Right renal cortex interstitium (tissue), 3 donors: Measurements from ENCODE around the gene BAIAP2L1. TPM values are rescaled to one million over a fixed set of nuclear protein-coding genes. Genes with fewer than 3 reads are reported as not detected.
"Not testable (repeated sequence)": the region's sequence is repeated elsewhere in the genome, so short reads cannot be mapped to it uniquely, and the experiment has no call there.

Experiments used
- DNase-seq, 3 donors: peaks; one replicate each; pipeline ENCODE4 v3.0.0-alpha.2; 2013; ENCODE audit warnings: low read depth in 3 of 3, low spot score in 2 of 3
- polyA plus RNA-seq, 3 donors: library from polyadenylated mRNA; unstranded; fragments of 120-200 nt; gene quantifications; one replicate each; pipeline ENCODE4 v1.2.1, GENCODE V29; 2013; ENCODE audit not compliant: insufficient read length in 3 of 3

The BAIAP2L1 gene
- polyA plus RNA-seq, result 10 to 100 TPM; 10.8 to 13.5 (median 11.6) TPM

DNA sequence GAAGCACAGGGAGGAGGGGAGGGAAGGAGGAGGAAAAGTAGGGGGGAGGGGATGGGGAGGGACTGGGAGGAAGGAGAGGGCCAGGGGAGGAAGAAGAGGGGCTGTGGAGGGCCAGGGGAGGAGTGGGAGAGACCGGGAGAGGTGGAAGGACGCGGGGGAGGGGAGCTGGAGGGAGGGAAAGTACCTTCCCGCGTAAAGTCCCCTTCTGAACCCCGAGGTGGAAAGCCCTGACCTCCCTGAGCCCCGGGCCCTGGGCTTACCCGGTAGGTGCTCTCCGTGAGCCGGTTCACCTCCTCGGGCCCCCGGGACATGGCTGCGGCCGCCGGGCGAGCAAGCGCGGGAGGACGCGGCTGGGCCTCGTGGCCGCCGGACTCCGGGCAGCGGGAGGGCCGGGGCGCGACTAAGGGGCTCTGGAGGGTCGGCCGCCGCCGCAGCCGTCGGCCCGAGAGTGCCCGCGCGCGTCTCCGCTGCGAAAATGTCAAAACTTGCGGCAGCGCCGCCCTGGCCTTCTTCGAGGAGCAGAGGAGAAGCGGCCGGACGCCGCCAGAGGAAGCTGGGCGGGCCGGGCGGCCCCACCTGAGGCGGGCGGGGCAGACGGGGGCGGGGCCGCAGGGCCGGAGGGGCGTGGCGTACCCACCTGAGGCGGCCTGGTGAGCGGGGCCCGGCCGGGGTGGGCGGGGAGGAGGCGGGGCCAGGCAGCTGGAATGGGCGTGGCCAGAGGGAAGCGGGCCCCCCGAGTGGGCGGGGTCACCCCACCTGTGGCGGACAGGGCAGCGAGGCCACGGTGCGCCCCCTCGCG is at the start of gene BAIAP2L1:
Gene BAIAP2L1 (minus strand): TSS at position 549 of the 799 bp plus-strand sequence. CDS start 238 bp downstream, at position 311.
- DNase-seq, result peak in 2 of 3 donors; percentile 36 to 61

DNA sequence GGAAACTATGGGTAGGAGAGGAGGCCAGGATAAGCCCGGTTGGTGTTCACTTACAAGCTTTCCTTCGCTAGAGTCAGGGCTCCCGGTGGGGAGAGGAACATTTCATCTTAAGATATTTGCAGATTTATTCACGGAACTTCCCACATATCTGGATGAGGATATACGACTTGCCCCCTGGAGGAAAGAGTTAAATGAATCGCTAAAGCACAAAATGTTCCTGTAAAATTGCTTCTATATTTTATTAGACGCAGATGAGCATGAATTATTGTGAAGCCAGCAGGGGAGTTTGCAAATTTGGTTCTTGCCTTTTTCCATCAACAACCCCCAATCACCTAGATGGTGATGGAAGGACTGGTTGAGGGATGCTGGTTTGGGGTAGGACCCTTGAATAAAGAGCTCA is 47.9 kb upstream of the BAIAP2L1 start:
- no peak for DNase-seq

DNA sequence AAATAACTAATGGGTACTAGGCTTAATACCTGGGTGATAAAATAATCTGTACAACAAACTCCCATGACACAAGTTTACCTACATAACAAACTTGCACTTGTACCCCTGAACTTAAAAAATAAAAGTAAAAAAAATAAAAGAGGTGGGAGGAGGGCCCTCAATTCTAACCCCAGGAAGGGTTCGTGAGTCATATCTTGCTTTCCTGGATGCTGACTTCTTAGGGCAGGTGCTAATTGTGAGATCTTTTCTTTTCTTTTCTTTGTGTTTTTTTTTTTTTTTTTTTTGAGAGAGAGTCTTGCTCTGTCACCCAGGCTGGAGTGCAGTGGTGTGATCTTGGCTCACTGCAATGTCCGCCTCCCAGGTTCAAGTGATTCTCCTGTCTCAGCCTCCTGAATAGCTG is 40.1 kb upstream of the BAIAP2L1 start:
- DNase-seq, result not testable (repeated sequence)

DNA sequence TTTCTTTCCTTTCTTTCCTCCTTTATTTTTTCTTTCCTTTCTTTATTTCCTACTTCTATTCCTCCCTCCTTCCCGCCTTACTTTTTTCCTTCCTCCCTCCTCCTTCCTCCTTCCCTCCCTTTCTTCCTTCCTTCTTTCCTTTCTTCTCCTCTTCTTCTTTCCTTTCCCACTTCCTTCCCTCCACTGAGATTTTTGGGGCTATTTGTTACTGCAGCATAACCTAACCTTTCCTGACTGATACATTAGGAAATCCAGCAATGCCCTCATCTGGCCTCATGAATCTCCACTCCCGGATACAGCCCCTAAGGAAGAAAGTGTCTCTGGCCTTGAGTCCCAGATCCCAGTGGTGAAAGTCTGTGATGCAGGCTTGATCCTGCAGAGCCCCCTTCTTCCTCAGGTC is 38.6 kb upstream of the BAIAP2L1 start:
- DNase-seq, result no peak

DNA sequence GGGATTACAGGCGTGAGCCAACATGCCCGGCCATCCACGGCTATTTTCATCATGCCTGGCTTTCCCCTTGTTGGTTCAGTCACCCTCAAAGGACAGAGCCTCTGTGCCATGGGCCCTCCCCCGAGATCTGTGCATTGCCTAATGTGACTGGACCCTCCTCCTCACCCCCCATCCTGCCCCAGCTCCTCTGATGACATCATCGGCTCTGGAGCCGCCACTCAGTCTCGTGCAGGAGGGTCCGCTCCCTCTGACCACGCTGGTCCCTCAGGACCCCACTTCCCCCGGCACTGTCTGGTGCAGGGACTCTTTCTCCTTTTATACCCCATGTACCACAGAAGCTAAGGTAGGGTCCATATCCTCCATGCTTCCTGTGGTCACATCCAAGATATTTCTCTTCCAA is 33.2 kb upstream of the BAIAP2L1 start:
- DNase-seq, result no peak

DNA sequence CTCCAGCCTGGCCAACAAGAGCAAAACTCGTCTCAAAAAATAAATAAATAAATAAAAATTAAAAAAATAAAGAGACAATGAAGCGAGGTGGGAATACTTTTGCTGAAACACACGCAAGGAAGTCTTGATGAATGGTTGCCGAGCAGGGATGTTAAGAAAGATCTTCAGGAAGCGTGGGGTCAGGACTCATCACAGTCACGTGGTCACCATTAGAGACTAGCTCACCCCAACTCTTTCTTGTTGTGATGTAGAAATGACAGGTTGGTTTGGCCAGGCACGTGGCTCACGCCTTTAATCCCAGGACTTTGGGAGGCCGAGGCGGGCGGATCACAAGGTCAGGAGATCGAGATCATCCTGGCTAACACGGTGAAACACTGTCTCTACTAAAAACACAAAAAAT is 28.9 kb upstream of the BAIAP2L1 start:
- DNase-seq, result no peak

GRCh38 chr7:98423043-98423442 is 22.2 kb upstream of the BAIAP2L1 start:
- DNase-seq, result no peak

- peak in 1 of 3 donors; percentile 40 for DNase-seq
These were observed 20.2 kb upstream of the BAIAP2L1 start for GRCh38 chr7:98420966-98421612.

- not testable (repeated sequence) for DNase-seq
These were observed 19.1 kb upstream of the BAIAP2L1 start for GRCh38 chr7:98419988-98420387.

GRCh38 chr7:98419316-98419691 is 18.4 kb upstream of the BAIAP2L1 start:
- not testable (repeated sequence) for DNase-seq

GRCh38 chr7:98418636-98419315 is 17.9 kb upstream of the BAIAP2L1 start:
- no peak for DNase-seq

- DNase-seq, result no peak
These were observed 17.4 kb upstream of the BAIAP2L1 start for GRCh38 chr7:98418271-98418635.

- not testable (repeated sequence) for DNase-seq
These were observed 16.8 kb upstream of the BAIAP2L1 start for GRCh38 chr7:98417604-98418270.

DNA sequence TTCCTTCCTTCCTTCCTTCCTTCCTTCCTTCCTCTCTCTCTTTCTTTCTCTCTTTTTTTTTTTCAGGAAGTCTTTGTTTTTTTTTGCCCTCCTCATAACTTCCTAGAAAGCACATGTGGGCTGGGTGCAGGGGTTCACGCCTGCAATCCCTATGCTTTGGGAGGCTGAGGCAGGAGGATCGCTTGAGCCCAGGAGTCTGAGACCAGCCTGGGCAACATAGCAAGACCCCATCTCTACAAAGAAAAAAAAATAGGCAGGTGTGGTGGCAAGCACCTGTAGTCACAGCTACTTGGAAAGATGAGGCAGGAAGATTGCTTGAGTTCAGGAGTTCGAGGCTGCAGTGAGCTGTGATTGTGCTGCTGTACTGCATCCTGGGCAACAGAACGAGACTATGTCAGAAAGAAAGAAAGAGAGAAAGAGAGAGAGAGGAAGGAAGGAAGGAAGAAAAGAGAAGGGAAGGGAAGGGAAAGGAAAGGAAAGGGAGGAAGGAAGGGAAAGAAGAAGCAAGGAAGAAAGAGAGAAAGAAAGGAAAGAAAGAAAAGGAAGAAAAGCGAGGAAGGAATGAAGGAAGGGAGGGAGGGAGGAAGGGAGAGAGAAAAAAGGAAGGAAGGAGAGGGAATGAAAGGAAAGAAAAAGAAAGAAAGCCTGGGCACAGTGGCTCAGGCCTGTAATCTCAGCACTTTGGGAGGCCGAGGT is 13.5 kb upstream of the BAIAP2L1 start:
- no peak for DNase-seq

DNA sequence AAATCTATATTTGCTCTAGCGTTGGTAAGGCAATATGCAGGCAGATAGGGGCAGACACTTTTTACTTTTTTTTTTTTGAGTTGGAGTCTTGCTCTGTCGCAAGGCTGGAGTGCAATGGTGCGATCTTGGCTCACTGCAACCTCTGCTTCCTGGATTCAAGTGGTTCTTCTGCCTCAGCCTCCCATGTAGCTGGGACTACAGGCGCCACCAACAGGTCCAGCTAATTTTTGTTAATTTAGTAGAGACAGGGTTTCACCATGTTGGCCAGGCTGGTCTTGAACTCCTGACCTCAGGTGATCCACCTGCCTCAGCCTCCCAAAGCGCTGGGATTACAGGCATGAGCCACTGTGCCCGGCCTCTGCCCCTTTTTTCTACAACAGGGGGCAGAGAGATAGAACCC is 12.8 kb upstream of the BAIAP2L1 start:
- not testable (repeated sequence) for DNase-seq

- DNase-seq, result no peak
These were observed 9.0 kb upstream of the BAIAP2L1 start for GRCh38 chr7:98409843-98410242.

GRCh38 chr7:98408146-98408545 is 7.3 kb upstream of the BAIAP2L1 start:
- not testable (repeated sequence) for DNase-seq

DNA sequence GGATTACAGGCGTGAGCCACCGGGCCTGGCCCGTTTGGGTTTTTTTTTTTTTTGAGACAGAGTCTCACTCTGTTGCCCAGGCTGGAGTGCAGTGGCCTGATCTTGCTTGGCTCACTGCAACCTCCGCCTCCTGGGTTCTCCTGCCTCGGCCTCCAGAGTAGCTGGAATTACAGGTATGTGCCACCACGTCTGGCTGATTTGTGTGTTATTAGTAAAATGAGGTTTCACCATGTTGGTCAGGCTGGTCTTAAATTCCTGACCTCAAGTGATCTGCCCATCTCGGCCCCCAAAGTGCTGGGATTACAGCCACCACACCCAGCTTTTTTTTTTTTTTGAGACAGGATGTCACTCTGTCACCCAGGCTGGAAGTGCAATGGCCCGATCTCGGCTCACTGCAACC is 5.9 kb upstream of the BAIAP2L1 start:
- DNase-seq, result no peak

- DNase-seq, result no peak
These were observed 4.0 kb upstream of the BAIAP2L1 start for GRCh38 chr7:98404840-98405239.

DNA sequence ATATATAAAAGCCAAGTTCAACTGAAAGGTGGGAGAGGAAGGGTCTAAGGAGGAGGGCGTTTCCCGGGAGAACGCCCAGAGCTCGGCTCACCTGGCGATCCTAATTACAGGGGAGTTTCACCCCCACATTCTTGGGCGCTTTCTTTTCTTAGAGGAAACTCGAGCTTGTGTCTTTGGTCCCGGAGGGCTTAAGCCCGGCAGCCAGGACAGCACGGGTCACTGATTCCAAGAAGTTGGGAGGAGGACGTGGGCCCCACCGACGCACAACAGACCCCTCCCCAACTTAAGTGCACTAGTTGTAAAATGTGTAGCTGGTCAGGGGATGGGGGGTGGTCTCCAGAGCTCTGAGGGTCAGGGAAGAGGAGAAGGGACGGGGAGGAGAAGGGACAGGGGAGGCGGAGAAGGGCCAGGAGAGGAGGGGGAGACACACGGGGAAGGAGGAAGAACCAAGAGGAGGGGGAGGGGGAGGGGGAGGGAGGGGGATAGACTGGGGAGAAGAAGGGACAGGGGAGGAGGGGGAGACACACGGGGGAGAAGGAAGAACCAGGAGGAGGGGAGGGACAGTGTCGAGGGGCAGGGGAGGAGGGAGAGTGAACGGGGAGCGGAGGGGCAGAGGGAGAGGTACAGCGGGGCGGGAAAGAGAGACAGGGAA is 874 bp downstream of the BAIAP2L1 start:
- DNase-seq, result peak in 2 of 3 donors; percentile 5 to 15
